Progenitor cell of endocrine pancreas (in vitro differentiated cells): ENCODE measurements around the gene PLPP2. TPM values are rescaled to one million over a fixed set of nuclear protein-coding genes. Genes with fewer than 3 reads are reported as not detected.

Source experiments
- DNase-seq: peaks from one replicate; pipeline ENCODE4 v3.0.0; 2021; ENCODE audit warnings: low spot score; ENCODE audit not compliant: unreplicated experiment
- H3K27ac Mint-ChIP-seq: 2 replicates; pipeline ENCODE4 v1.8.0; 2021; ENCODE audit warnings: mild to moderate bottlenecking, moderate library complexity, mixed read lengths
- H3K27me3 Mint-ChIP-seq: 2 replicates; pipeline ENCODE4 v1.8.0; 2021; ENCODE audit warnings: mixed read lengths
- H3K36me3 Mint-ChIP-seq: 2 replicates; pipeline ENCODE4 v1.8.0; 2022; ENCODE audit warnings: mixed read lengths; ENCODE audit not compliant: insufficient read depth
- H3K4me1 Mint-ChIP-seq: 2 replicates; pipeline ENCODE4 v1.8.0; 2021; ENCODE audit warnings: low read depth, mixed read lengths
- H3K4me3 Mint-ChIP-seq: 2 replicates; pipeline ENCODE4 v1.8.0; 2021; ENCODE audit warnings: low read depth, mild to moderate bottlenecking, moderate library complexity, mixed read lengths
- H3K9me3 Mint-ChIP-seq: 2 replicates; pipeline ENCODE4 v1.8.0; 2021; ENCODE audit warnings: low read depth, mixed read lengths
- CTCF ChIP-seq: fragments of 200-600 bp; sonication (generic); IDR thresholded peaks from one replicate; pipeline ENCODE4 v1.5.0; 2021; ENCODE audit warnings: antibody characterized with exemption, mild to moderate bottlenecking; ENCODE audit not compliant: unreplicated experiment
- total RNA-seq: library from RNA; stranded (reverse); gene quantifications from 2 replicates; pipeline ENCODE4 v1.2.1, GENCODE V29; 2021

The PLPP2 gene
- total RNA-seq, 1 donor from 2014 or later: 46.3 TPM

GRCh38 chr19:290372-291005 is 714 bp downstream of the PLPP2 start:
- H3K27ac Mint-ChIP-seq: peak overlapping the region; percentile 98
- no peak for TF ChIP-seq CTCF
- H3K4me1 Mint-ChIP-seq: peaks cover 15% of the 10 kb centered on the region
- no peaks in the 10 kb centered on the region for H3K9me3 Mint-ChIP-seq
- peaks cover 3% of the 10 kb centered on the region for H3K36me3 Mint-ChIP-seq
- peaks cover 29% of the 10 kb centered on the region for H3K27me3 Mint-ChIP-seq
- peak; percentile 58 for DNase-seq
- H3K4me3 Mint-ChIP-seq: peak overlapping the region; percentile 69

DNA sequence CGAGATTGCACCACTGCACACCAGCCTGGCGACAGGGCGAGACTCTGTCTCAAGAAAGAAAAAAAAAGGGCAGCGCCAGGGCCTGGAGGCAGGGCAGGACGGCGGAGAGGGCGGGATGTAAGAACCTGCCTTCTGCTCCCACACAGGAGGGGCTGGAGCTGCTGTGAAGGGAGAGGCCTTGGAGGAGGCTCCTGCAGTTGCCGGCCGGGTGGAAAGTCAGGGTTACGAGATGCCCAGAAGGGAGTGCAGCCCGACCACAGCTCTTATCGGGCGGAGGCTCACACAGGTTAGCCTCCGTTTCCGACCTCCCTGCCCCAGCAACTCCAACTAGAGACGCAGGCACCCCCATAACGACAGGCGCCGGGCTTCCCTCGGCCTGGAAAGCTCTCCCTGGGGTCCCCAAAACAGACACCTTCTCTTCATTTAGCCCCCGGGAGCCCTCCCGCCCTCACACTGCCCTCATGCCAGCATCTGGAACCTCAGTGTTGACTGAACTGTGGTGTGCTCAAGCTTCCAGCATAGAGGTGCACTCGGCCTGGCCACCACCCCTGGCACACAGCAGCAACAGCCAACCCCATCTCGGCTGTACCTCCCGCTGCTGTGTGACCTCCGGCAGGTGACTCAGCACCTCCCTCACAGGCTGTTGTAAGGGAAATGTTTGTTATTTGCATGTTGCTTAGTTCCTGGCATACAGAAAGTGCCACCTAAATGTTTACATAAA is 1.4 kb downstream of the PLPP2 start:
- H3K27ac Mint-ChIP-seq: peak overlapping the region; percentile 98
- no peak for TF ChIP-seq CTCF
- H3K4me3 Mint-ChIP-seq: peak overlapping the region; percentile 69
- peaks cover 24% of the 10 kb centered on the region for H3K27me3 Mint-ChIP-seq
- peaks cover 15% of the 10 kb centered on the region for H3K4me1 Mint-ChIP-seq
- H3K36me3 Mint-ChIP-seq: peaks cover 3% of the 10 kb centered on the region
- H3K9me3 Mint-ChIP-seq: no peaks in the 10 kb centered on the region
- DNase-seq: no peak

DNA sequence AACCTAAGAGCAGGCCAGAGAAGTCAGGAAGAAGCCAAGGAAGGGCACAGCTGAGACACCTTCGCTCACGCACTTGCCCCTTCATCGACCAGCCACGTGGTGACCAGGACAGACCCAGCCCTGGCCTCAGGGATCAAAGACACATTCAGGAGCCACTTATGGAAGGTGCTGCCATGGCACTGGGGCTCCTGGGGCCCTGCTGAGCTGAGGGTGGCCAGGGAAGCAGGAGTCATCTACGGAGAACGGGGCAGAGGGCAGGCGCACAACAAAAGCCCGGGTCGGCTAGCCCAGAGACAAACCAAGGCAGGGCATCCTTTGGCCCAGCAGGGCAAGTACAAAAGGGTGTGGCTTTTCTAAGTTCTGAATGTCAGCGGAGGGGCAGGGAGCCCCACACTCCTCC is 2.3 kb downstream of the PLPP2 start:
- Mint-ChIP-seq H3K27ac (peak overlapping the region; percentile 98), H3K27me3 (peaks cover 15% of the 10 kb centered on the region), H3K4me3 (no peak overlapping the region), H3K4me1 (peaks cover 14% of the 10 kb centered on the region), H3K9me3 (no peaks in the 10 kb centered on the region), H3K36me3 (peaks cover 4% of the 10 kb centered on the region)
- no peak for TF ChIP-seq CTCF
- no peak for DNase-seq

DNA sequence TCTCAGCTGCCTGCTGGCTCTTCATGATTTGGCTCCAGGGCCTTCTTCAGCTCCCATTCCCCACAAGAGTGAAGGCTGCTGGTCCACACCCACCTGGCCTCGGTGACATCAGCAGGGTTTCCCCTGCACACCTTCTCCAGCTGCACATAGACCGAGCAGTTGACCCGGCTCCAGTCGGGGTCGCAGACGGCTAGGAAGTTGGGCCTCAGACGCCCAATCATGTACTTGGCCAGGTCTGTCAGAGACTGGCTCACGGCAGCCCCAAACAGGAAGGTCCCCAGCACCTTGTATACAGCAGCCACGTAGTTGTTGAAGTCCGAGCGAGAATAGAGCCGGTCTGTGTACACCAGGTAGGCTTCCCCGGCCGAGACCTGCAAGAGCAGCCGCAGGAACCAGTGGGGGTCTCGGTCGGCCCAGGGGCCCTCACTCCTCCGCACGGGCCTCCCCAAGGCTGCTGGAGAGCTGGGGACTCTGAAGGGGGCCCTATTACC is 3.8 kb downstream of the PLPP2 start:
- Mint-ChIP-seq H3K36me3 (peaks cover 6% of the 10 kb centered on the region), H3K4me3 (no peak overlapping the region), H3K9me3 (no peaks in the 10 kb centered on the region), H3K27me3 (peaks cover 2% of the 10 kb centered on the region), H3K27ac (no peak overlapping the region), H3K4me1 (peaks cover 14% of the 10 kb centered on the region)
- no peak for TF ChIP-seq CTCF
- DNase-seq: no peak

DNA sequence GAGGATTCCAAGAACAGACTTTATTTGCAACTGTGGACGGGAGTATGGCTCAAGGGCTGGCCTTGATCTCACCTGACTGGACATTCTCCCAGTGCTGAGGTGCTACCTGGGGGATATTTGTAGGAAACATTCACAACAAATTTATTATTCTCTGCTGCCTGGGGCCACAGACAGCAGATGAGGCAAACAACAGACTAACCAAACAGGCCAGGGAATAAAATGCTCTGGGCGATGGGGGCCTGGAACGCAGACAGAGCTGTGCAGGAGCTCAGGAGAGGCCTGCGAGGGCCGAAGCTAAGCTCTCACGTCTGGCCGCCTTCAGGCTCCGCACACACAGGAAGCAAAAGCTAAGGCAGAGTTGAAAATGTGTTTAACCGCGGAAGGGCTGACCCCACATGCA is 7.8 kb downstream of the PLPP2 start:
- Mint-ChIP-seq H3K27ac (no peak overlapping the region), H3K36me3 (peaks cover 6% of the 10 kb centered on the region), H3K27me3 (no peaks in the 10 kb centered on the region), H3K4me1 (peaks cover 3% of the 10 kb centered on the region), H3K9me3 (no peaks in the 10 kb centered on the region), H3K4me3 (no peak overlapping the region)
- no peak for TF ChIP-seq CTCF
- DNase-seq: no peak
